Stimulated activated memory B cell treated with anti-CD40 and anti-IgM and Interleukin-4, amounts not matched to agents 10 μg/mL and 1 μg/mL and 100 μg/mL, for 72 hours (primary cell): ENCODE measurements around the gene MYL11.

ENCODE experiments used
- ATAC-seq: fragments of 150-1000 bp; cut with Tn5 transposase; 2 replicates; pipeline ENCODE4 v1.10.0; 2021
- H3K27ac Mint-ChIP-seq: one replicate; pipeline ENCODE4 v1.8.0; 2022; ENCODE audit warnings: mild to moderate bottlenecking, mixed read lengths
- H3K27me3 Mint-ChIP-seq: one replicate; pipeline ENCODE4 v1.8.0; 2022; ENCODE audit warnings: mixed read lengths
- H3K36me3 Mint-ChIP-seq: one replicate; pipeline ENCODE4 v1.8.0; 2022; ENCODE audit warnings: mixed read lengths
- H3K4me1 Mint-ChIP-seq: one replicate; pipeline ENCODE4 v1.8.0; 2022; ENCODE audit warnings: mixed read lengths
- H3K4me3 Mint-ChIP-seq: one replicate; pipeline ENCODE4 v1.8.0; 2022; ENCODE audit warnings: mild to moderate bottlenecking, moderate library complexity, mixed read lengths
- H3K9me3 Mint-ChIP-seq: one replicate; pipeline ENCODE4 v1.8.0; 2022; ENCODE audit warnings: mixed read lengths

Gene MYL11

GRCh38 chr16:30351001-30351441 is 23.6 kb upstream of the MYL11 start:
- Mint-ChIP-seq H3K27ac (peak overlapping the region; percentile 82), H3K27me3 (no peaks in the 10 kb centered on the region), H3K4me1 (peaks cover 67% of the 10 kb centered on the region), H3K9me3 (no peaks in the 10 kb centered on the region), H3K36me3 (peaks cover 54% of the 10 kb centered on the region), H3K4me3 (peak overlapping the region; percentile 1)
- no peak for ATAC-seq

GRCh38 chr16:30351586-30352419 is 22.8 kb upstream of the MYL11 start:
- Mint-ChIP-seq H3K9me3 (no peaks in the 10 kb centered on the region), H3K4me3 (no peak overlapping the region), H3K36me3 (peaks cover 57% of the 10 kb centered on the region), H3K27me3 (no peaks in the 10 kb centered on the region), H3K4me1 (peaks cover 75% of the 10 kb centered on the region), H3K27ac (peak overlapping the region; percentile 82)
- ATAC-seq, result no peak

DNA sequence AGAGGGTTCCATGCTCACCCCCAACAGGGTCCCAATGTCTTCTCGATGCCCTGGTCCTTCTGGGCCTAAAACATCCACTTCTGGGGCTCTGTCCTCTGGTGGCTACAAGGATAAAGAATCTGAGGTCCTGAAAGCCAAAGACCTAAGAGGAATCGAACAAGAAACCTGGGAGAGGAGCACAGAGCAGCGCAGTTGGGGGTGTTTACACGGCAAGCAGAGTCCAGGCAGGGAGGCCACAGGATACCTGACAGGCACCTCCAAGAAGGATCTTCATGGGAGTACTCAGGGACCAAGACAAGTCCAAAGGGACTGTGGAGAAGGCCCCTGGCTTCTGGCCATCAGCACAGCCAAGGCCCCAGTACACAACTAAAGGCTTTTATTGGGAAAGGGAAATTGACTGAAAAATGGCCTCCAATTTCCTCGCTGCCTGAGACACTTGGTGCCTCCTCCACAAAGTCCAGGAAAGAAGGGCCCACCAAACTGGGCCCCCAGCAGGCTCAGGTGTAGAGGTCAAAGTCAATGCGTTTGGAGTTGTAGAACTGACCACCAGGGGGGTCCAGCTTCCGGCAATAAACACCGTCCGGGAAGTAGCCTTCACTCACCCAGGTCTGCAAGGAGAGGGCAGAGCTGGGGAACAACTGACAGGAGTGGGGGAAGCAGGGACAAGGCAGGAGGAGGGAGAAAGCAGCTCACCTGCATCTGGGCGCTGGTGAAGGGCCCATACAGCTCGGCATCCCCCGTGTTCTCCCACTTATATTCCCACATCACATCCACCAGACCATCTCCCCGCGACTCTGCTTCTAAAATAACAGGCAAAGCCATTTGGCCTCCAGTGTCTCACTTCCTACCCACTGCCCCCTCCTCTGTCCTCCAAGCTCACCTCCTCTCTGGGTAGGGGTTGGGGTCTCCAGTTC is 21.9 kb upstream of the MYL11 start:
- Mint-ChIP-seq H3K27me3 (no peaks in the 10 kb centered on the region), H3K4me1 (peaks cover 82% of the 10 kb centered on the region), H3K4me3 (no peak overlapping the region), H3K9me3 (no peaks in the 10 kb centered on the region), H3K27ac (no peak overlapping the region), H3K36me3 (peaks cover 64% of the 10 kb centered on the region)
- no peak for ATAC-seq

DNA sequence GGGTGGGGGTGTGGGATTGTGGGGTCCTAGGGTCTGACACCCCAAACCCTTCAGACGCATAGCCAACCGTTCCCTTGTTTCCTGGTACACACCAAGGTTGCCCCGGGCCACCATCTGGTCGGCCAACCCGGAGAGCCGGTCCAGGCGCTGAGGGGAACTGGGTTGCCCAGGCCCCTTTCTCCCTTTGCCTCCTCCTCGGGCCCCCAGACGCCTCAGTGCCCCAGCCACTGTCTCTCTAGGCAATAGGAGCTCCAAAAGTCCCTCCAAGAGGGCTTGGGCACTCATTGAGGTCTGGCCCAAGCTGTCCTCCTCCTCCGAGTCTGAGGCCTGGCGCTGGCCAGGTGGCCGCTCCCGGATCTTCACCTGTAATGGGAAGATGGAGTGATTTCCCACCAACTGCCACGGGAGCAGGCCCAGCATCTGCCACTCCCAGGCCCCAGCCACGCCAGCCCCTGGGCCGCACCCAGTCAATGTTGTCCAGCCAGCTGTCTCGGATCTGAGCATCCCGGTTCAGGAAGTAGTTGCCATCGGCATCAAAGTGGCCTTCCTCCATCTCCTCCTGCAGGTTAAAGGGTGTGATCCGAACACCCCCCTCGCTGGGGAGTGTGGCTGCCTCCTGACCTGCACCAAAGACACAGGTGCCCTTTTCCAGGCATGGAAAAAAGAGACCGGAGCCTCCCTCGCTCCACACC is 21.0 kb upstream of the MYL11 start:
- H3K36me3 Mint-ChIP-seq, result peaks cover 69% of the 10 kb centered on the region
- H3K27me3 Mint-ChIP-seq, result no peaks in the 10 kb centered on the region
- H3K4me1 Mint-ChIP-seq, result peaks cover 82% of the 10 kb centered on the region
- H3K27ac Mint-ChIP-seq, result no peak overlapping the region
- peak overlapping the region; percentile 90 for H3K4me3 Mint-ChIP-seq
- no peaks in the 10 kb centered on the region for H3K9me3 Mint-ChIP-seq
- ATAC-seq, result no peak

DNA sequence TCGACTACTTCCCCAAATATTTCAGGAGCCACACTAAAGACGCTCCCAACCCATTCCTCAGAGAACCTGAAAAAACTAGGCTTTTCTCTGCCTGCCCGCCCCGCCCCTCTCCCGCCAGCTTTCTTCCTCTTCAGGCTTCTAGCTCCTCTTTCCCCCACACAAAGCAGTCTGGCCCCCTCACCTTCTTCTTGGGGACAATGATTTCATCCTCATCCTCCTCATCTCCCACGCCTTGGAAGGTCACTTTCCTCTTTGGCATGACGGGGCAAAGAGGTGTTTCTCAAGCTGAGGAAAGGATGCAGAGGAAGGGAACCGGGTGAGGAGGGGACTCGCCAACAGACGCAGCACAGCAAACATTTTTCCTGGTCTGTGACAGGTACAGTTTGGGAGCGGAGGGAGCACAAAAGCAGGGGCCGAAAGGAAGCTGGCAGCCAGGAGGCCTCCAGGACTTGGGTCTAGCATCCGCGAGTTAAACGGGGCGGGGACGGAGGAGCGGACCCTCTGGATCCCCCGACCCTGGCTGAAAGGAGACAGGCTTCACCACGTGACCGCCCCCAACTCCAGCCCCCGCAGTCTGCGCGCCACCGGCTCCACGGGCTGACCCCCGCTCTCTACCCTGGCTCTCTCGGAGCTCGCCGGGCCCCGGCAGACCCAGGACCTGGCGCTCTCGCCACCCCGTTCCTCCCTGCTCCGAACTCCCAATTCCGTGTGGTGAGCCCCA is 20.0 kb upstream of the MYL11 start:
- H3K27me3 Mint-ChIP-seq, result no peaks in the 10 kb centered on the region
- peaks cover 66% of the 10 kb centered on the region for H3K36me3 Mint-ChIP-seq
- no peaks in the 10 kb centered on the region for H3K9me3 Mint-ChIP-seq
- H3K27ac Mint-ChIP-seq, result peak overlapping the region; percentile 95
- peak; percentile 48 for ATAC-seq
- peak overlapping the region; percentile 90 for H3K4me3 Mint-ChIP-seq
- H3K4me1 Mint-ChIP-seq, result peaks cover 72% of the 10 kb centered on the region

- peaks cover 65% of the 10 kb centered on the region for H3K36me3 Mint-ChIP-seq
- H3K4me1 Mint-ChIP-seq, result peaks cover 65% of the 10 kb centered on the region
- no peaks in the 10 kb centered on the region for H3K27me3 Mint-ChIP-seq
- peak within 1 kb of the TSS; percentile 95 for H3K27ac Mint-ChIP-seq
- H3K4me3 Mint-ChIP-seq, result peak within 1 kb of the TSS; percentile 90
- no peaks in the 10 kb centered on the region for H3K9me3 Mint-ChIP-seq
- peak; percentile 87 for ATAC-seq
Measured at GRCh38 chr16:30355144-30355953, 19.3 kb upstream of the MYL11 start, which contains the start of gene CD2BP2. Gene CD2BP2 (minus strand): TSS chr16:30355308. CDS start chr16:30354681, 627 bp downstream.

DNA sequence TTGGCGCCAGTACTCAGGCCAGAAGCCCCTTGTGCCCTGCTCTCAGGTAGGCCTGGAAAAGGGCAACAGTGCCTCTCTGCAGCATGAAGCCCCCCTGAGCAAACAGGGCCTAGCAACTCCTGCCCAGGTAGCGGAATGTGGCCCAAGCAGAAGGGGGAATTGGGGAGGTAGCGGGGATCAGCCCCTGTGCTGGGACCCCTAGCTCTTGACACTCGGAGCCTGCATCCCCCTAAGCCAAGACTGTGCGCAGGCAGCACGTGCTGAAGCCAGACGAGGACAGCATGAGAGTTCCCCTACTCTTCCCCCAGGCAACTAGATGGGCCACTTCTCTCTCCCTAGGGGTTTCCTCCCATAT is 18.7 kb upstream of the MYL11 start:
- Mint-ChIP-seq H3K27me3 (no peaks in the 10 kb centered on the region), H3K36me3 (peaks cover 64% of the 10 kb centered on the region), H3K27ac (peak overlapping the region; percentile 95), H3K4me3 (peak overlapping the region; percentile 90), H3K9me3 (no peaks in the 10 kb centered on the region), H3K4me1 (peaks cover 59% of the 10 kb centered on the region)
- no peak for ATAC-seq

GRCh38 chr16:30356401-30357084 is 18.1 kb upstream of the MYL11 start:
- peak overlapping the region; percentile 90 for H3K4me3 Mint-ChIP-seq
- no peak for ATAC-seq
- no peaks in the 10 kb centered on the region for H3K27me3 Mint-ChIP-seq
- peaks cover 53% of the 10 kb centered on the region for H3K4me1 Mint-ChIP-seq
- H3K9me3 Mint-ChIP-seq, result no peaks in the 10 kb centered on the region
- peak overlapping the region; percentile 95 for H3K27ac Mint-ChIP-seq
- H3K36me3 Mint-ChIP-seq, result peaks cover 63% of the 10 kb centered on the region

DNA sequence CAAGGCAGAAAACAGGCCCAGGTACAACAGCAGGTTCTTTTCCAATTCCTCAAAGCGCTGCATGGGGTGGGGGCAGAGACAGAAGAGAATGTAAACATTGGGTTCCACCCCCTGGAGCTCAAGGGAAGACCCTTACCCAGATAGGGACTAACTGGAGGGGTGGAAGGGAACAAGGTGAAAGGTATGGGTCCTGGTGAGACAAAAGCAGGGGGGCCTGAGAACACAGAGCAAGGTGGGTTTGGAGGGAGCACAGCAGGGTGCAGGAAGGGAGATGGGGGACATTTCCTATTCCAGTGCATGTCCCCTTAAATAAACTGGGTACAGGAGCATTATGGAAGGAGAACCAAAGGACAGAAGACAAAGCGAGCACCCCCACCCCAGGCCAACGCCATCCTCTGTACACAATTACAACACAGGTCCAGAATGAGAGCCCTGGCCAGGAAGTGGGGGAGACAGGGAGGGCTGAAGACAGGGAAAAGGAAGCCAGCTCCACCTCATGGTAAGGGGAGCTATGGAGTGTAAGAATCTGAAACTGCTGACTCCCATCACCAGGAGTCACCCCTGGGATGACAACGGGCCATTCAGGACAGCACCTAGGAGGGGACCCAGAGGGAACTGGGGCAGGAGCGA is 17.4 kb upstream of the MYL11 start:
- Mint-ChIP-seq H3K36me3 (peaks cover 58% of the 10 kb centered on the region), H3K4me1 (peaks cover 46% of the 10 kb centered on the region), H3K4me3 (no peak overlapping the region), H3K27ac (peak overlapping the region; percentile 95), H3K27me3 (no peaks in the 10 kb centered on the region), H3K9me3 (no peaks in the 10 kb centered on the region)
- no peak for ATAC-seq

GRCh38 chr16:30357715-30358576 is 16.7 kb upstream of the MYL11 start:
- Mint-ChIP-seq H3K36me3 (peaks cover 57% of the 10 kb centered on the region), H3K27ac (peak overlapping the region; percentile 95), H3K27me3 (no peaks in the 10 kb centered on the region), H3K4me1 (peaks cover 42% of the 10 kb centered on the region), H3K9me3 (no peaks in the 10 kb centered on the region), H3K4me3 (no peak overlapping the region)
- ATAC-seq, result no peak

- H3K36me3 Mint-ChIP-seq, result peaks cover 57% of the 10 kb centered on the region
Measured at GRCh38 chr16:30358577-30358936, 16.0 kb upstream of the MYL11 start.

DNA sequence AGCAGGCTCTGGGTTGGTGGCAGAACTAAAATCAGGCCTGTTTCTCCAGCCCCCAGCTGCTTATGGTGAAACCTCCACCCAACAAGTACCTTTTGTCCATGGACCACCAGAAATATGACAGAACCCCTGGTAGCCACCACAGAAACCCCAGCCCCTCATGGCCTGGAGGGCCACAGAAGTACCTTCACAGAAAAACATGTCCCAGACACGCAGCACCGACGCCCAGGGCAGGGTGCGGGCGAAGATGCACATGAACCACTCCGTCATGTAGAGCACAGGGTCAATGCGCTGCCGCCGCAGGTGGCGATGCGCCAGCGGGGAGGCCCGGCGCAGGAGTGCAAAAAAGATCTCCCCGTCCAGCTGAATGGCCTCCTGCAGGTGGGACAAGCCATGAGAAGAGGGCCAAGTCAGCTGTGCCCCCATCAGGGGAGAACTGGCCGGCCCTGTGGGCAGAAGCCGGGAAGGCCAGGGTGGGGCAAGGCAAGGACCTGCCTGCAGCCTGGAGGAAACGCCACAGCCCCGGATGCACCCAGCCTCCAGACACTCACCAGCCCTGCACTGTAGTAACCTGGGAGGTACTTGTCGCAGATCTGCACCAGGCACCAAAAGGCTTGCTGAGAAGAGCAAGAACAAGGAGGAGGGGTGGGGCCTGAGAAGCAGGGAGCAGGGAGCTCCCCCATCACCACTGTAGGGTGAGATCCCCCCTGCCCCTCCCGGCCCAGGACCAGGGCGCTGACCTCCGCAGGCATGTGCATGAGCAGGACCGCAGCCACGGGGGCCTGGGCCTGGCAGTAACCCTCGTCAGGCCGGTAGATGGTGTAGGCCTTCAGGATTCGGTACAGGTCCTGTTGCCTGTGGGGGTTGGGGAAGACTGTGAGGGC is 15.4 kb upstream of the MYL11 start:
- ATAC-seq, result no peak
- H3K4me1 Mint-ChIP-seq, result peaks cover 29% of the 10 kb centered on the region
- no peak overlapping the region for H3K27ac Mint-ChIP-seq
- H3K36me3 Mint-ChIP-seq, result peaks cover 54% of the 10 kb centered on the region
- no peaks in the 10 kb centered on the region for H3K9me3 Mint-ChIP-seq
- no peaks in the 10 kb centered on the region for H3K27me3 Mint-ChIP-seq
- no peak overlapping the region for H3K4me3 Mint-ChIP-seq

More at GRCh38 chr16:30358577-30358936, 16.0 kb upstream of the MYL11 start:
- ATAC-seq, result no peak
- Mint-ChIP-seq H3K9me3 (no peaks in the 10 kb centered on the region), H3K4me3 (no peak overlapping the region), H3K27me3 (no peaks in the 10 kb centered on the region), H3K4me1 (peaks cover 36% of the 10 kb centered on the region), H3K27ac (no peak overlapping the region)
